ENCODE measurements around the gene NCKAP1.
"Not testable (repeated sequence)": the region's sequence is repeated elsewhere in the genome, so short reads cannot be mapped to it uniquely, and the experiment has no call there.

NCKAP1 gene

DNA sequence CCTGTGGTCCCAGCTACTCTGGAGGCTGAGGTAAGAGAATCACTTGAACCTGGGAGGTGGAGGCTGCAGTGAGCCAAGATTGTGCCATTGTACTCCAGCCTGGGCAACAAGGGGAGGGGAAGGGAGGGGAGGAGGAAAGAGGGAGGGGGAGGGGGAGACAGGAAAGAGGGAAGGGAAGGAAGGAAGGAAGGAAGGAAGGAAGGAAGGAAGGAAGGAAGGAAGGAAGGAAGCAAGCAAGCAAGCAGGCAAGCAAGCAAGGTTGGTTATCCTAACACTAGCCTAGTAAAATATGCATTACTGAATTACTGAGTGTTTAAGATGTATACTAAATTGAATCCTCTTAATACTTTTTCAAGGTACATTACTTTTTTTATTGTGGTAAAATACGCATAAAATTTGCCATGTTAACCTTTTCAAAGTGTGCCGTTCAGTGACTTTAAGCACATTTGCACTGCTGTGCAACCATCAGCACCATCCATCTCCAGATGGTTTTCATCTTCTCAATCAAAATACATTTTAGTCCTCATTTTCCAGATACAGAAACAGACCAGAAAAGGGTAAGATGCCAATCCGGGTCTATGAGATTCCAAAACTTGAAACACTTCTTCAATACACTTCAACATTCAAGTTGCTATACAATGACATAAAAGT, 28.9 kb downstream of the NCKAP1 start:
- ChIA-PET POLR2A (no interaction called here), CTCF (no interaction called here)
- no peak for DNase-seq (ENCODE audit: extremely low spot score)
- TF ChIP-seq, protein P1, sequence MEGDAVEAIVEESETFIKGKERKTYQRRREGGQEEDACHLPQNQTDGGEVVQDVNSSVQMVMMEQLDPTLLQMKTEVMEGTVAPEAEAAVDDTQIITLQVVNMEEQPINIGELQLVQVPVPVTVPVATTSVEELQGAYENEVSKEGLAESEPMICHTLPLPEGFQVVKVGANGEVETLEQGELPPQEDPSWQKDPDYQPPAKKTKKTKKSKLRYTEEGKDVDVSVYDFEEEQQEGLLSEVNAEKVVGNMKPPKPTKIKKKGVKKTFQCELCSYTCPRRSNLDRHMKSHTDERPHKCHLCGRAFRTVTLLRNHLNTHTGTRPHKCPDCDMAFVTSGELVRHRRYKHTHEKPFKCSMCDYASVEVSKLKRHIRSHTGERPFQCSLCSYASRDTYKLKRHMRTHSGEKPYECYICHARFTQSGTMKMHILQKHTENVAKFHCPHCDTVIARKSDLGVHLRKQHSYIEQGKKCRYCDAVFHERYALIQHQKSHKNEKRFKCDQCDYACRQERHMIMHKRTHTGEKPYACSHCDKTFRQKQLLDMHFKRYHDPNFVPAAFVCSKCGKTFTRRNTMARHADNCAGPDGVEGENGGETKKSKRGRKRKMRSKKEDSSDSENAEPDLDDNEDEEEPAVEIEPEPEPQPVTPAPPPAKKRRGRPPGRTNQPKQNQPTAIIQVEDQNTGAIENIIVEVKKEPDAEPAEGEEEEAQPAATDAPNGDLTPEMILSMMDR (IDR thresholded peaks at IDR 0.05; ENCODE audit: control extremely low read depth, extremely low read depth, low read depth, missing control alignments), result no peak

DNA sequence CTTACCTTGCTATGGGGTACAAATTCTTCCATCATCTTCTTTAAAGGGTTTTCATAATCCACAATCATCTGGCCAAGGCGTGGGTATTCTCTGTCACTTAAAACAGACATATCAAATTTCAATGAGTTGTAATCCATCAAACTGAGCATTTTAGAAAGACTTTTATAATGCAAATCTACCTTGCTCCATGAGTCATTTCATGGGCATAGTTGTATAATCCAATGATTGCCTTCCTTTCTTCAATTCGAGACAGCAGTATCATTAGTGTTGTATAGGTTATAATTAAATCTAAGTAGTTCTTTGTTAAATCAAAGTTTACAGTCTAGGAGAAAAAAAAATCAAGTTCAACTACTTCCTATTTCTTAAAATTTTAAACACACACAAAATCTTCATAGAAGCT, 36.3 kb downstream of the NCKAP1 start:
- no peak for DNase-seq (ENCODE audit: extremely low spot score)
- TF ChIP-seq, protein P1 (IDR thresholded peaks at IDR 0.05; ENCODE audit: control extremely low read depth, extremely low read depth, low read depth, missing control alignments), result no peak
- CTCF ChIA-PET, result interaction anchor here (1.0 kb wide), 1 partner anchor 11 kb away, joined by 3 read pairs; no protein-coding TSS in a partner anchor
- POLR2A ChIA-PET, result no interaction called here

DNA sequence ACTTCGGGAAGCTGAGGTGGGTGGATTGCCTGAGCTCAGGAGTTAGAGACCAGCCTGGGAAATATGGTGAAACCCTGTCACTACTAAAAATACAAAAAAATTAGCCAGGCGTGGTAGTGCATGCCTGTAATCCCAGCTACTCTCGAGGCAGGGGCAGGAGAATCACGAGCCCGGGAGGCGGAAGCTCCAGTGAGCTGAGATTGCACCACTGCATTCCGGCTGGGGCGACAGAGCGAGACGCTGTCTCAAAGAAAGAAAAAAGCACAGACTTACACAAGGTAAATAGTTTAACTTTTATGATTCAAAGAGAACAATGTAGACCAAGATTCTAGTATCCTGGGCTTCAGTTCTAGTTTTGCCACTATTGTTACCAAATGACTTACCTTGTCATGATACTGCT, 37.4 kb downstream of the NCKAP1 start:
- DNase-seq (ENCODE audit: extremely low spot score), result no peak
- ChIA-PET CTCF (interaction anchor here (0.7 to 1.4 kb wide), 3 partner anchors 25 to 234 kb away, joined by 3 read pairs; no protein-coding TSS in a partner anchor), POLR2A (no interaction called here)
- TF ChIP-seq, protein P1 (IDR thresholded peaks at IDR 0.05; ENCODE audit: control extremely low read depth, extremely low read depth, low read depth, missing control alignments), result no peak

DNA sequence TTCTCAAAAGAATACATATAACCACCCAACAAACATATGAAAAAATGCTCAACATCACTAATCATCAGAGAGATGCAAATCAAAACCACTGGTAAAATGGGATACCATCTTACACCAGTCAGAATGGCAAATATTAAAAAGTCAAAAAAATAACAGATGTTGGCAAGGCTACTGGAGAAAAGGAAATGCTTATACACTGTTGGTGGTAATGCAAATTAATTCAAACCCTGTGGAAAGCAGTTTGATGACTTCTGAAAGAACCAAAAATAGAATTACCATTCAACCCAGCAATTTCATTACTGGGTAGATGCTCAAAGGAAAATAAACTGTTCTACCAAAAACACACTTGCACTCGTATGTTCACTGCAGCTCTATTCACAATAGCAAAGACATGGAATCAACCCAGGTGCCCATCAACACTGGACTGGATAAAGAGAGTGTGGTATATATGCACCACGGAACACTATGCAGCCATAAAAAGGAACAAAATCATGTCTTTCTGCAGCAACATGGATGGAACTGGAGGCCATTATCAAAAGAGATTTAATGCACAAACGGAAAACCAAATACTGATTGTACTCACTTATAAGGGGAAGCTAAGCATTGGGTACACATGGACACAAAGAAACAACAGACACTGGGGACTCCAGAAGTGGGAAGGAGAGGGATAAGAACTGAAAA, 38.8 kb downstream of the NCKAP1 start:
- CTCF ChIA-PET, result interaction anchor here (1.1 kb wide), 1 partner anchor 27 kb away, joined by 3 read pairs; no protein-coding TSS in a partner anchor
- TF ChIP-seq, protein P1 (IDR thresholded peaks at IDR 0.05; ENCODE audit: control extremely low read depth, extremely low read depth, low read depth, missing control alignments), result no peak
- no peak for DNase-seq (ENCODE audit: extremely low spot score)
- POLR2A ChIA-PET, result interaction anchor here (0.7 kb wide), 1 partner anchor 1854 kb away, joined by 3 read pairs; no protein-coding TSS in a partner anchor

DNA sequence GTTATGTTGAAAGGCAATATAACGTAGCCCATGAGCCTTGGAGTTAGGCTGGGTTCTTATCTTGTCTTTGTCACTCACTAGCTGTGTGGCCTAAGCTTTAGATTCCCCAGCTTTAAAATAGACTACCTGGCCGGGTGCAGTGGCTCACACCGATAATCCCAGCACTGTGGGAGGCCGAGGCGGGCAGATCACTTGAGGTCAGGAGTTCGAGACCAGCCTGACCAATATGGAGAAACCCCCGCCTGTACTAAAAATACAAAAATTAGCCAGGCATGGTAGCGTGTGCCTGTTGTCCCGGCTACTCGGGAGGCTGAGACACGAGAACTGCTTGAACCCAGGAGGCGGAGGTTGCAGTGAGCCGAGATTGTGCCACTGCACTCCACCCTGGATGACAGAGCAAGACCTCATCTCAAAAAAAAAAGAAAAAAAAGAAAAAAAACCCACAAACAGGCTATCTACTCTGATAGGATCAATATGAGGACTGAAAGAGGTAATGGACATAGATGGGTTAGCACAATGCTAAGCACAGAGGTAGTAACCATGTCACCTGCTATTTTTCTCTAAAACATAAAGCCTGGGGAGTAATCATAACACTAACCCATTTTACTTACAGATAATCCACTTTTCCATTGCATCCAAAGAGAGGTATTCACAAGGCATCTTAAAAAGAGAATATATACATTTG, 43.9 kb downstream of the NCKAP1 start:
- ChIA-PET POLR2A (no interaction called here), CTCF (interaction anchor here (1.0 to 2.0 kb wide), 5 partner anchors 10 to 227 kb away, joined by 4 to 8 read pairs (median 6); no protein-coding TSS in a partner anchor)
- TF ChIP-seq, protein P1 (IDR thresholded peaks at IDR 0.05; ENCODE audit: control extremely low read depth, extremely low read depth, low read depth, missing control alignments), result no peak
- DNase-seq (ENCODE audit: extremely low spot score), result no peak

DNA sequence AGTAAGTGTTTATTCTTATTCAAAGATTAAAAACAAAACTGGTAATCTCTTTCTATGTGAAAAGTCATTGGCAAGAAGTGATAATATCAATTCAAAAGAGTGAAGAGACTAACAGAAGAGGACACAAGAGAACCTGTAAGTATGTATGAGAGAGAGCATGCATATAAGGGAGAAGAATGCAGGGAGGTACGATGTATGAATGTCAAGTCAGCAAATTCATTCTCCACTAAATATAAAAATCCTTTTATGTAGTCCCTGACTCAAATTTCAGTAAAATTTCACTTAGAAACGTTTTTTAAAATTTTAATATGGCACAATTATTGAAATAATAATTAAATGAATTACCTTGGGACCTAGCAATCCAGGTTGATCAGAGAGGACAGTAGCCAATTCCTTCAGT, 55.3 kb downstream of the NCKAP1 start:
- TF ChIP-seq, protein P1 (IDR thresholded peaks at IDR 0.05; ENCODE audit: control extremely low read depth, extremely low read depth, low read depth, missing control alignments), result no peak
- CTCF ChIA-PET, result interaction anchor here (1.4 to 1.6 kb wide), 4 partner anchors 13 to 742 kb away, joined by 3 to 4 read pairs (median 3); no protein-coding TSS in a partner anchor
- POLR2A ChIA-PET, result no interaction called here
- no peak for DNase-seq (ENCODE audit: extremely low spot score)

DNA sequence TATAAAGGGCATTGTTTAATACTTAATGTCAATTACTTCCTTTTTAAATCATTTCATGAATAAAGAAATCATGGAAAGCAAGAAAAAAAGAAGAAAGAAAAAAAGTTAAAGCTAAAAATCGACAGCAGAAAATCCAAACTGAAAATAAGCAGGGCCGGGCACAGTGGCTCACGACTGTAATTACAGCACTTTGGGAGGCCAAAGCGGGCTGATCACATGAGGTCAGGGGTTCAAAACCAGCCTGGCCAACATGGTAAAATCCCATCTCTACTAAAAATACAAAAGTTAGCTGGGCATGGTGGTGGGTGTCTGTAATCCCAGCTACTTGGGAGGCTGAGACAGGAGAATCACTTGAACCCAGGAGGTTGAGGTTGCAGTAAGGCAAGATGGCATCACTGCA, 56.8 kb downstream of the NCKAP1 start:
- CTCF ChIA-PET, result interaction anchor here (0.6 to 3.9 kb wide), 10 partner anchors 11 to 796 kb away, joined by 3 to 40 read pairs (median 5); no protein-coding TSS in a partner anchor
- POLR2A ChIA-PET; DNase-seq (ENCODE audit: extremely low spot score): not testable (repeated sequence)

All from GM10248 (cell line).